ENCODE measurements around the gene LPAR3. TPM values are rescaled to one million over a fixed set of nuclear protein-coding genes. Genes with fewer than 3 reads are reported as not detected.
A peak's percentile ranks its signal among the peaks of the same experiment; 100 is the strongest.

LPAR3 gene
- polyA plus RNA-seq, 3 donors = not detected

DNA sequence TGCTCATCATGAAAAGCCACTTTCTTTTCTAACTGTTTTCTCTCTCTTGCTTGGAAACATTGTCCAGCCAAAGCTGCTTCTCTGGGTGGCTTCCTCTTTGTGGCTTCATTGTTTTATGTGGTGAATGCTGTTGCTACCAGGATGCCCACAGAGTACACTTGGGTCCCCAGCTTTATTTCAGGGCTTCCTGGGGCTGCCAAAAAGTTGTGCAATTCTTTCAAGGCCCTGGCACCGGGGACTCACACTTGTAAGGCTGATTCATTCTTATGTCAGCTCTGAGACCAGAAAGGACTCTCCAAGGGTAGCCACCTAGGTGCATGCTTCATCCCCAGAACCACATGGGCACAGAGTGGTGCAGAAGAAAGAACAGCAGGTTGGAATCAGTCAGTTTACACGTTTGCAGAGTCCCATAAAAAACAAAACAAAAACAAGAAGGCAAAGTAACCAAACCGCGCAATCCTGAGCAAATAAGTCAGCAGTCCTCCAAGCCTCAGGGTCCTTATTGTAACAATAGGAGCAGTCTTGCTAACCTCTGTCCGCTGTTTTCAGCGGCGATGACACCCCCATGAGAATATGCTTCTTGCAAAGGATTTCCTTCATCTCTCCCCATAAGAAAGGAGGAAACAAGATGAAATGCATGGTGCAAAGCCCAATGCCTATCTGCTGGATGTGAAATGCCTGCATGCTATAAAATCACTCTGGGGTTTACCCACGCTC lies 112.8 kb downstream of the LPAR3 start:
- H3K4me1 Mint-ChIP-seq = peaks cover 21% of the 10 kb centered on the region
- 34% methylated on average over 4 of the region's 8 CpGs for WGBS (ENCODE audit: insufficient coverage)

DNA sequence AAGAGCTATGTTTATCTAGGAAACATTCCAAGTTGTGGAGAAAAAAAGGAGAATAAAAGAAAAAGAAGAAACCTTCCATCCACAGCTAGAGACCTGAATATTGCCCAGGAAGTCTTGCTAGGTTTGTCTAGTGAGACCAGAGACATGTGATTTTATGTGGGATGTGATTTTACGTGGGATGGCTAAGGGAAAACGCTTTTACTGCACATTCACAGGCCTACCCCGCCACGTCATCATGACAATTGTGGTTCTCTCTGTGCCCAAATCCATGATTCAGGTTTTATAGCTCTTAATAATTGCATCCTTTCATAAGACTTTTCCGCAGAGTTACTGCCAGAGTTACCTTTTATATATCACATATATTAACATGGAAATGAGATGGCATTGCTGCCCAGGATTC lies 116.4 kb downstream of the LPAR3 start:
- TF ChIP-seq, protein P1, sequence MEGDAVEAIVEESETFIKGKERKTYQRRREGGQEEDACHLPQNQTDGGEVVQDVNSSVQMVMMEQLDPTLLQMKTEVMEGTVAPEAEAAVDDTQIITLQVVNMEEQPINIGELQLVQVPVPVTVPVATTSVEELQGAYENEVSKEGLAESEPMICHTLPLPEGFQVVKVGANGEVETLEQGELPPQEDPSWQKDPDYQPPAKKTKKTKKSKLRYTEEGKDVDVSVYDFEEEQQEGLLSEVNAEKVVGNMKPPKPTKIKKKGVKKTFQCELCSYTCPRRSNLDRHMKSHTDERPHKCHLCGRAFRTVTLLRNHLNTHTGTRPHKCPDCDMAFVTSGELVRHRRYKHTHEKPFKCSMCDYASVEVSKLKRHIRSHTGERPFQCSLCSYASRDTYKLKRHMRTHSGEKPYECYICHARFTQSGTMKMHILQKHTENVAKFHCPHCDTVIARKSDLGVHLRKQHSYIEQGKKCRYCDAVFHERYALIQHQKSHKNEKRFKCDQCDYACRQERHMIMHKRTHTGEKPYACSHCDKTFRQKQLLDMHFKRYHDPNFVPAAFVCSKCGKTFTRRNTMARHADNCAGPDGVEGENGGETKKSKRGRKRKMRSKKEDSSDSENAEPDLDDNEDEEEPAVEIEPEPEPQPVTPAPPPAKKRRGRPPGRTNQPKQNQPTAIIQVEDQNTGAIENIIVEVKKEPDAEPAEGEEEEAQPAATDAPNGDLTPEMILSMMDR (IDR thresholded peaks at IDR 0.05) = no peak
- Histone ChIP-seq H4K20me1 (ENCODE audit: insufficient read depth, low read length) (no peaks in the 10 kb centered on the region), H3K9me3 (replicated peaks in 1 of 2; ENCODE audit: control insufficient read depth in 1 of 2, insufficient read depth in 1 of 2, low read length in 2 of 2) (no peaks in the 10 kb centered on the region), H3K27ac (ENCODE audit: low read depth in 1 of 2, low read length in 2 of 2) (no peak overlapping the region), H2AFZ (ENCODE audit: insufficient read depth, low read depth, low read length, poor library complexity, severe bottlenecking) (no peak overlapping the region), H3K4me1 (ENCODE audit: control insufficient read depth in 1 of 2, insufficient read depth in 2 of 2, low read length in 2 of 2) (peaks cover 14 to 18% of the 10 kb centered on the region in 2 donors), H3K4me2 (replicated peaks; ENCODE audit: extremely low read depth, low read length, poor library complexity, severe bottlenecking) (no peak overlapping the region), H3K36me3 (replicated peaks in 1 of 2; ENCODE audit: control insufficient read depth in 1 of 2, insufficient read depth in 2 of 2, low read length in 2 of 2) (no peaks in the 10 kb centered on the region), H3K27me3 (ENCODE audit: control insufficient read depth in 2 of 2, insufficient read depth in 2 of 2, low read length in 2 of 2) (no peaks in the 10 kb centered on the region), H3K79me2 (ENCODE audit: insufficient read depth, low read length) (no peaks in the 10 kb centered on the region), H3K9ac (ENCODE audit: insufficient read depth, low read length, poor library complexity, severe bottlenecking) (no peak overlapping the region), H3K4me3 (replicated peaks in 1 of 3; ENCODE audit: low read depth in 2 of 3, low read length in 3 of 3) (no peak overlapping the region)
- DNase-seq = no peak
- Mint-ChIP-seq H3K4me3 (no peak overlapping the region), H3K27ac (no peak overlapping the region), H3K9me3 (peaks cover 0 to 1% (median 0%) of the 10 kb centered on the region in 7 donors), H3K4me1 (peaks cover 21% of the 10 kb centered on the region), H3K36me3 (no peaks in the 10 kb centered on the region), H3K27me3 (ENCODE audit: low read depth in 3 of 3) (peaks cover 0 to 8% (median 4%) of the 10 kb centered on the region in 3 donors)
- no CpG with 5 or more reads among the region's 5 CpGs for WGBS (ENCODE audit: insufficient coverage)
- intact Hi-C loops (cut with micrococcal nuclease) = loop anchor here (5.0 to 10.0 kb wide), 2 partner anchors 156 to 872 kb away; no protein-coding TSS in a partner anchor

More for the DNA sequence above, 112.8 kb downstream of the LPAR3 start:
- DNase-seq = peak; percentile 11 to 47 (median 16)
- Histone ChIP-seq H2AFZ (ENCODE audit: insufficient read depth, low read depth, low read length, poor library complexity, severe bottlenecking) (peak overlapping the region; percentile 52), H3K4me3 (replicated peaks in 1 of 3; ENCODE audit: low read depth in 2 of 3, low read length in 3 of 3) (no peak overlapping the region), H3K4me2 (replicated peaks; ENCODE audit: extremely low read depth, low read length, poor library complexity, severe bottlenecking) (no peak overlapping the region), H4K20me1 (ENCODE audit: insufficient read depth, low read length) (no peaks in the 10 kb centered on the region), H3K9me3 (replicated peaks in 1 of 2; ENCODE audit: control insufficient read depth in 1 of 2, insufficient read depth in 1 of 2, low read length in 2 of 2) (no peaks in the 10 kb centered on the region), H3K4me1 (ENCODE audit: control insufficient read depth in 1 of 2, insufficient read depth in 2 of 2, low read length in 2 of 2) (peaks cover 14 to 18% of the 10 kb centered on the region in 2 donors), H3K36me3 (replicated peaks in 1 of 2; ENCODE audit: control insufficient read depth in 1 of 2, insufficient read depth in 2 of 2, low read length in 2 of 2) (no peaks in the 10 kb centered on the region), H3K27me3 (ENCODE audit: control insufficient read depth in 2 of 2, insufficient read depth in 2 of 2, low read length in 2 of 2) (no peaks in the 10 kb centered on the region), H3K27ac (ENCODE audit: low read depth in 1 of 2, low read length in 2 of 2) (no peak overlapping the region), H3K79me2 (ENCODE audit: insufficient read depth, low read length) (no peaks in the 10 kb centered on the region), H3K9ac (ENCODE audit: insufficient read depth, low read length, poor library complexity, severe bottlenecking) (no peak overlapping the region)
- intact Hi-C loops (cut with micrococcal nuclease) = loop anchor here (5.0 to 10.0 kb wide), 2 partner anchors 152 to 875 kb away; no protein-coding TSS in a partner anchor
- Mint-ChIP-seq H3K9me3 (peaks cover 0 to 3% (median 0%) of the 10 kb centered on the region in 7 donors), H3K4me3 (no peak overlapping the region), H3K36me3 (no peaks in the 10 kb centered on the region), H3K27me3 (ENCODE audit: low read depth in 3 of 3) (peaks cover 0 to 6% (median 3%) of the 10 kb centered on the region in 3 donors), H3K27ac (peak overlapping the region in 4 of 7 donors; percentile 54 to 77 (median 68))
- TF ChIP-seq, protein P1 (IDR thresholded peaks at IDR 0.05) = no peak

Data from CD14-positive monocyte (primary cell).